Stimulated activated CD4-positive, alpha-beta T cell treated with anti-CD3 and anti-CD28 coated beads, Interleukin-2, amount 100 ng/mL, for 4 hours (primary cell): ENCODE measurements around the gene NR1H2.
"Not testable (repeated sequence)": the region's sequence is repeated elsewhere in the genome, so short reads cannot be mapped to it uniquely, and the experiment has no call there.

Experiments
- DNase-seq: peaks from one replicate; pipeline ENCODE4 v3.0.0-alpha.2; 2020; ENCODE audit warnings: low read depth

Gene NR1H2

DNA sequence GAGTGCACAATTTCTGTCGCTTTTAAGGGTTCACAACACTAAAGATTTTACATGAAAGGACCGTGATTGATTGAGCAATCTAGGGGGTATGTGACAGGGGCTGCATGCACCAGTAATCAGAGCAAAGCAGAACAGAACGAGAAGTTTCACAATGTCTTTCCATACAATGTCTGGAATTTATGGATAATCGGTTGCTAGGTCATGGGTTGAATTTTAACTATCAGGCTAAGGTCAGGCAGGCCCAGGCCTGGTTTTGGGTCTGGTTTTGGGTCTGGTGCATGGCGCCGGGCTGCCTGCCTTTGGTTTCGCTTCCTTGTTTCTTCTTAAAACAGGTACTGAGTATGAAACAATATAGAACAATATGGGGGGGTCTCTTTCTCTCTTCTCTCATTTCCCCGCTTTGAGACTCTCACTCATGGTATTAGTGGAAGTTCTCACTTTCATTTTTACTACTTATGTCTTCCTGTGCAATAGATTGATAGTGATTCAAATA lies 29.1 kb upstream of the NR1H2 start:
- not testable (repeated sequence) for DNase-seq

DNA sequence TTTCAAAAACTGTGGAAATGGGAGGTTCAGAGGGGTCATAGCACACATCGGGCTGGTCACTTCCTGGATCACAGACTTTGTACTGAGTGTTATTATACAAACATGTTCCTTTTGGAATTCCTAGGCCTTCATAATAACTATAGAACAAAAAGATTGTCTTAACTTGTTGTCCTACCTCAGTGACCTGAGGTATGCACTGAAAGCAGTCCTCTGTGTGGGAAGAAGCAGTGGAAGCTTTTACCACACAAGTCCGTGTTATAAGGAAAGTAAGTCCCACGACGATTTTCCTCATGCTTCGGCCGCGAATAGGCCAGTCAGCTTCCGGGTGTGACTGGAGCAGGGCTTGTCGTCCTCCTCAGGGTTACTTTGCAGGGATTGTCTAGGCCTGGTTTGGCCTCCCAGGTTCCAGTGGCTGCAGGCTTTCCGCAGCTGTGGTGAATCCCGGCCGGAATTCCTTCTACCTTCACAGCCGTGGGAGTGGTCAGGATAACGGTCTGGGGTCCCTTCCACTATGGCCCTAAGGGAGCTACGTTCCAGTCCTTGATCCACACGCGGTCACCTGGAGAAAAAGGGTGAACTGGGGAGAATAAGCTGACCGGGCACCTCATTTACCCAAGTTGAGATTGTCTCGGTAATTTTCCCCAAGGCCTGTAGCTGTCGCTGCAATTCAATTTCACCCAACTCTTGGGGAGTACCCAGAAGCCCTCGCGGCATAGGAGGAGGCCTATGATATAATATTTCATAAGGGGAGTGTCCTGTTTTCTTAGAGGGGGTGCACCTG lies 26.8 kb upstream of the NR1H2 start:
- DNase-seq = no peak

DNA sequence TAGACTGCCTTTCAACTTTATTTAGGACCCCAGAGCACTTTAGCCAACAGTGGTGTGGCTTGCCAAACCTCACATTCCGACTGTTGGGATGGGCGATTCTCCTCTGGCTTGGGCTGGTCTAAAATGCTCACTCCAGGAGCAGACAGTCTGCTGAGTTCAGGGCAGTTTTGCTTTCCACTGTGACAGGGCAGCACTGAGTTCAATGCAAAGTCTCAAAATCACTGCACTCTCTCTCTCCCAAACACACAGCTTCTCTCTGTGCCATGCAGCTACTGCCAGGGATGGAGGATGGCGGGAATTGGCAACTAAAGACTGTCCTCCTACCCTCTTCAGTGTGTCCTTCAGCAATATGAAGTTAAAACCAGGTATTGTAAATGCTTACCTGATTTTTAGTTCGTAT lies 24.0 kb upstream of the NR1H2 start:
- DNase-seq = no peak

DNA sequence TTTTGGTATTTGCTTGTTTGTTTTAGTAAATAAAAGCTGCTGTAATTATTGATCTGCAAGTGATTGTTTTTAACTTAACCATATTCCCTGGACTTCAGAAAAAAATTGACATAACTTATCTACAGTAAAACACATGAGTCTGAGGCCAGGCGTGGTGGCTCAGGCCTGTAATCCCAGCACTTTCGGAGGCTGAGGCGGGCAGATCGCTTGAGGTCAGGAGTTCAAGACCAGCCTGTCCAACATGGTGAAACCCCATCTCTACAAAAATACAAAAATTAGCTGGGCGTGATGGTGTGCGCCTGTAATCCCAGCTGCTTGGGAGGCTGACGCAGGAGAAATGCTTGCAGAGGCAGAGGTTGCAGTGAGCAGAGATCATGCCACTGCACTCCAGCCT lies 22.8 kb upstream of the NR1H2 start:
- DNase-seq = not testable (repeated sequence)

DNA sequence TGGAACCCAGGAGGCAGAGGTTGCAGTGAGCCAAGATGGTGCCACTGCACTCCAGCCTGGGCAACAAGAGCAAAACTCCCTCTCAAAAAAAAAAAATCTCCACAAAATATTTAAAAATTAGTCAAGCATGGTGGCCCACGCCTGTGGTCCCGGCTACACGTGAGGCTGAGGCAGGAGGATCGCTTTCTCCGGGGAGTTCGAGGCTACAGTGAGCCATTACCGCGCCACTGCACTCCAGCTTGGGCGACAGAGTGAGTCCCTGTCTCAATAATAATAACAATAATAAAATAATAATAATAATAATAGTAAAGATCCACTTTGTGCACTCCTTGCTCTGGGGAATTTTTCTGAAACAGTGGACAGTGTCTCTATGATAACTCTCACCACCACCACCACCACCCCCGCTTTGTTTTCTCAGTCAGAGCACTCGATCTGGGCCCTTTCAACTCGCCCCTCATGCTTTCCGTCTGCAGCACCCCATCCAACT lies 19.5 kb upstream of the NR1H2 start:
- no peak for DNase-seq

DNA sequence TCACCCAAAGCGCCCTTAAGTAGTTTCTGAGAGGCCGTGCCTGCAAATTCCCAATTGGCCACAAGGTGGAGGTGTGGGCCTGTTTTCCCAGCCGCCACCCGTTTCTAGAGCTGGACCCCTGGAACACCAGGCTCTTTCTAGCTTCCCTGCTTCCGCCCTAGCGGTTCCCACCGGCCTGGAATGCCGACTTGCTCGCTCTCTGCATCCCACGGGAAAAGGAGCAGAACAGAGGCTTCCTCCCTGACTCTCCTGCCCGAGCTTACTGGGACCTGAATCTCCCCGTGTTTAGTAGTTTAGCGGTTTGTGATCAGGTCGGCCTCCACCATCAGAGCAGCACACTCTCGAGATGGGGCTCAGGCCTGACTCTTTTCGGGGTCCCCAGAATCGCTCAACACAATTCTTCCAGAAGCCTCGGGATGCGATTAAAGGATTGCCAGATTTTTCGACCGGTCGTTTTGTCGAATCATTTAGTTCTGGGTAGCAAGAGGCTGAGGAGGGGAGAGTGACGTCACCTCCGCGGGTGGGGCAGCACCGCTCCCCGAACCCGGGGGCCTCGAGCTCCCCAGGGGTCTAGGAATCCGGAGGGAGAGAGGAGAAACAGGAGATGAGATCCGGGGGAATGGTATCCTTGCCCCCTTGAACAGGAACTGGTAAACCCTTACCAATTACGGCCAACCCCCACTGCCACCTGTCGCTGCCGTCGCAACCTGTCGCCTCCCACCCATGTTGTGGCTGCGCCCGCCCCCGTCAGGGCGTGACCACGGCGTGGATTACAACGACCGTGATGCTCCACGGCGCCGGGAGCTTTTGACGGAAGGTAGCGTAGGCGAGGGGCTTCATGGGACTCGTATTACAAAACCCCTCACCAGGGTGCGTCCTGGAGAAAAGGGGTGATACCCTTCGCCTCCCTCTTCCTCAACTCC lies 18.8 kb upstream of the NR1H2 start:
- DNase-seq = peak; percentile 90

DNA sequence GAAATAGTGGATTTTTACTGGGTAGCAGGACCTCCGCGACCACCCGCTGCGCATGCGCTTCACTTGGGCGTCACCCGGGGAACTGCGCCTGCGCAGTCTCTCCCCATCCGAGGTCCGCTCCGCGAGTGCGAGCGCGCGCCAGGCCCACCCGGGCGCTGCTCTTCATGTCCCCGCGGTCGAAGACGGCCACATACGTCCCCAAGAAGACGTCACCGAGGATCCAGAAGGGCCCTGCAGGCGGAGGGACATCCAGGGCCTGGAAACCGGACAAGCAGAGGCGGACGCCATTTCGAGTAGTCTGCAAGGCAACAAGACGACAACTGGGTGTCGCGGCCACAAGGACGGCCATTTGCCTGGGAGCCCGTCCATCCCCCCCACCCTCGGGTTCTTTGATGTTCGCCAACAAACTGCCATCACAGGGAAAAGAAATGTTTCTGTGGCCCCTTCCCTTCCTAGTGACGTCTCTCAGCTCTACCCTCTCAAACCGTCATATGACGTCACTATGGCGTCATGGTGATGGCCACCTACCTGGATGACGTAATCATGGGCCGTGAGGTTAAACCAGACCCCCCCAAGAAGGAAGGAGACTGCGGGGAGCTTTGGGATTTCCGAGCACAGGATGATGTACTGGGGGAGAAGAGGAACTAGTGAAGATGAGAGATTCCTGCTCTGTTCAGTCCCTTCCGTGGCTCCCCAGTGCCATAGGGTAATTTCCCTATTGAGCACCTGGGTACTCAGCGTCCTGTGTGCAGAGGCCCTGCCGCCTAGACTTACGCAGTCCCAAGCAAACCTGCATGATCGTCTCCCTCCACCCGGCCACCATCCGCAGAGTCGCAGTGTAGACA lies 17.6 kb upstream of the NR1H2 start:
- peak; percentile 71 for DNase-seq

DNA sequence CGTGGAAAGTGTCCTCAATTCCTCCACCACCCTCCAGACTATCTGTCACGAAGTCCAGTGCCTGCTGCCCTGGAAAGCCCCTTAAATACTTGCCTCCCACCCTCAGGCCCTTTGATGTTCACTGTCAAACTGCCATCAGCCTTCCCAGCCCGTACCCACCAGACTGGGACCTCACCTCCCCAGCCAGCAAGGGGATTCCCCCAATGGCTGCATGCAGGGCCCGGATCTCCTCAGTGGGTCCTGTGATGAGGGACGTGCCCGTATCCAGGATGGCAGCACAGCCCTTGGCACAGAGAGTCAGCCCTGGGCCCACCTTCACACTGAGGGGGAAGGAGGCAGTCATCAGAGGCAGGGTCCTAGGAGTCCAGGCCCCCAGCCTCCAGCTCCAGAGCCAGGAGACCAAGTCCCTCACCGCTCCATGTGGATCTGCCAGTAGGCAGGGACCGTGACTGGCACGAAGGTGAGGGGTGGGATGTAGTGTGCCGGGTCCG lies 16.9 kb upstream of the NR1H2 start:
- DNase-seq = no peak

DNA sequence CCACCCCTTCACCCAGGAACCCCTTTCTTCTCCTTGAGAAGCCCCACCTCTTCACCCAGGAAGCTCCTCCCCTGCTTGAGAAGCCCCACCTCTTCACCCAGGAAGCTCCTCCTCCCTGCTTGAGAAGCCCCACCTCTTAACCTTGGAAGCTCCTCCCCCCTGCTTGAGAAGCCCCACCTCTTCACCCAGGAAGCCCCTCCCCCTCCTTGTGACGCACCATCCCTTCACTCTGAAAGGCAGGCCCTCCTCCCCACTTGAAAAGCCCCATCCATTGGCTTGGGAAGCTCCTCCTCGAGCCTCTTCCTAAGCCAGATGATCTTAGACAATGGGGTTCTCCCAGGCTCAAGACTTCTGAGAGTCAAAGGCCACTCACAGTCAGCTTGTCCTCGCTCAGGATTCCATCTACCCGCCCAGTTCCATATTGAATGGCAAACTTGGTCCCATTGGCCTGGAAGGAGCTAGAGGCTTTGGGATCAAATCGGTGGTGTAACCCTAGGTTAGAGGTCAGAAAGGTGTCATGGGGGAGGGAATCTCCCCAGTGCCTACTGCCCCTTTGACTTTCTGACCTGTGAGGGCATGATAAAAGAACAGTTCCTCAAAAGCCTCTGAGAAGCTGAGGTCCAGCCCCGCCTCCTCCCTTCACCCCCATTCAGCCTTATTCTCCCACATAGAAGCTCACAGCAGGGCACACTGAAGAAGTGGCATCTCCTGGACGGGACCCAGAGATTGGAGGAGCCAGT lies 14.8 kb upstream of the NR1H2 start:
- DNase-seq = no peak

DNA sequence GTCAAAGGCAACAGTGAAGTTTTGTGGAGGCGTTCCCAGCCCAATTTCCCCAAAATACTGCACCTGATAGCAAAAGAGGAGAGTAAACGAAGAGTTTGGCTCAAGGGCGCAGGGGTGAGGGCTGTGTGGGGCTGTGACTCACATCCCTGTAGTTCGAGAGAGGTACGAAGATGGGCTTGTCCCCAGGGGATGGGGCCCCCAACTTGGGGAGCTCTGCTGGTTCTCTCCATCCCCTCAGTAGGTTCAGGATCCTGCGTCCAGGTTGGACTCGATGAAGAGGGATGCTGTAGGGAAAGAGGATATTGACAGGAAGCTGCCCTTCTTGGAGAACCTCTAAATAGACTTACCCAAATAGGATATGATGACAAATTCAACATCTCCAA lies 14.2 kb upstream of the NR1H2 start:
- DNase-seq = no peak

DNA sequence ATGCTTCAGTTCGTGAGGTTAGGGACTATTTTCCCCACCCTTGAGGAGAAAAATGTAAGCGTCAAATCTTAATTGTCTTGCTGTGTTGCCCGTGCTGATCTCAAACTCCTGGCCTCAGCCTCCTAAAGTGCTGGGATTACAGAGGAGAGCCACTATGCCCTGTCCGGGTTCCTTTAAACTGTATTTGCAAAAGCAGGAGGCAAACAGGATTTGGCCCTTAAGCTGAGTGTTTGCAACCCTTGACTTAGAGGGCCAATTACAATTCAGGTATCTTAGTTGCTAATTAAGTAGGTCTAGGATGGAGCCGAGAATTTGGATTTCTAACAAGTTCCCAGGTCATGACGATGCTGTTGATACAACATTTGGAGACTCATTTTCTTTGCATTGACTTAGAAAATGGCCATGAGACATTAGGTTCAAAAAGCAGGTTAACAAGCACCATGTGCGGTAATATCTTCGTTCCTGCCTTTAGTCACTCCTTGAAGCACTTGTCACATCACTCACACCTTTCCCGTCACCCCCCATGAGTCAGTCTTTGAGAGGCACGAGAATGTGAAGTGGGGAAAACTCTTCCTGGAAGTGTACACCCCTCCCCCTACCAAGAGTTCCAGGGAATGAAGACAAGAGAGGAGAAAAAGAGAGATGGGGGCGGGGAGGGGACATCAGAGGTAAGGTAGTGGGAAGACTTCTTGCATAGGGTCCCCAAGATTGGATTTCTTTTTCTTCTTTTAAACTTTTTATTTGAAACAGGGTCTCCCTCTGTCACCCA lies 13.4 kb upstream of the NR1H2 start:
- DNase-seq = no peak

DNA sequence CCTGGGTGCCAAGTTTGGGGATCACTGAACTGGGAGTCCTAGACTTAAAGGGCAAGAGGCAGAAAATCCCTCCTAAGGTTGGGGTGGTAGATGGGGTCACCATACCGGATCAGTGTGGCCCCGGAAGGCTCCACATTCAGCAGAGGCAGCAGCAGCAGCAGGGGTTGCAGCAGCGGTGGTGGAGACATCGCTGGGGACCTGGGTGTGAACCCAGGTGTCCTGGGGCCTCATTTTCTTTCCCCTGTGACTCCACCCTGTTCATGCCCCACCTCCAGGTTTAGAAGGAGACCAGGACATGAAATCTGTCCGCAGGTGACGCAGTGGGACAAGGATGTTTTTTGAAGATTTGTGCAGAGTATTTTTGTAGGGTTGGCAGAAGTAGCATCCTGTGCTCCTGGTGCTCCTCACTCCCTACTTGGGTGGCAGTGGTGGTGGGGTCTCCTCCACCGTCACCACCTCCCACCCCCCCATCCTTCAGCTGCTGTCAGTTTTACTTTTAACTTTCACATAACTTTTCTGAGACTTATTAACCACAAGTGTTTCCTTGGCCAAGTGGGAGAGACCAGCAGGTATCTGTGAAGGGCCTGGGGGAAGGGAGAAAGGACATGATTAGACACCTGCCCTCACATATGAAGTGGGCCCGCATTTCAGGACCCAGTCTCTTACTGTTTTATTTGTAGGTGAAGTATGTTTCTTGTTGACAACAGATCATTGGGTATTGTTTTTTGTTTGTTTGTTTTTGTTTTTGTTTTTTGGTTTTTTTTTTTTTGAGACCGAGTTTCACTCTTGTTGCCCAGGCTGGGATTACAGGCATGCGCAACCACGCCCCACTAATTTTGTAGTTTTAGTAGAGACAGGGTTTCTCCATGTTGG lies 10.6 kb upstream of the NR1H2 start, which contains the start of gene NAPSA:
NAPSA (minus strand) TSS at position 206 of the 873 bp plus-strand sequence; CDS start at position 188, 18 bp downstream.
- DNase-seq = no peak

DNA sequence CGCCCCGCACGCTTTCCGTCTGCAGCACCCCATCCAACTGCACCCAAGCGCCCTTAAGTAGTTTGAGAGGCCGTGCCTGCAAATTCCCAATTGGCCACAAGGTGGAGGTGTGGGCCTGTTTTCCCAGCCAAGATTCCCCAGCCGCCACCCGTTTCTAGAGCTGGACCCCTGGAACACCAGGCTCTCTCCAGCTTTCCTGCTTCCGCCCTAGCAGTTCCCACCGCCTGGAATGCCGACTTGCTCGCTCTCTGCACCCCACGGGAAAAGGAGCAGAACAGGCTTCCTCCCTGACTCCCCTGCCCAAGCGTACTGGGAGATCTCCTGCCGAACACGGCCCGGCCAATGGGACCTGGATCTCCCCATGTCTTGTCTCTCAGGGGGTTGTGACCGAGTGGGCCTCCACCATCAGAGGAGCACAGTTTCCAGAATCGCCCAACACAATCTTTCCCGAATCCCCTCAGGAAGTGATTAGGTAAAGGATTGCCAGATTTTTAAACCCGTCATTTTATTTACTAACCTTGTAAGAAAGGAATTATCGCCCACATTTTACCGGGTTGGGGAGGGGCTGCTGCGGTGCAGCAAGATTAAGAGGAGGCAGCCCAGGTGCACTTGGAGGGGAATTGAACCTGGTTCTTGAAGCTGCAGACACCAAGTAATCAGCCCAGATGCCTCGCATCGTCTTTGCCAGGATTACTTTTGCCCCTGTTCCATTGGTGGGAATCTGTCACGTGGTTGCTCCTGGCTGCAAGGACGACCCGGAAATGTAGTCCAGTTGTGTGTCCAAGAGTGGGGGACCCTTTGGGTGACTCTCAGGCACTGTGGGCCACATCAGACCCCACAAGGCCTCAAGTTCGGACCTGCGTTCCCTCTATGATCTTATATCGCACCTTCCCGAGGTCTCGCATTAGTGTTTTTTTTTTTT lies 7.3 kb upstream of the NR1H2 start:
- DNase-seq = peak; percentile 61

DNA sequence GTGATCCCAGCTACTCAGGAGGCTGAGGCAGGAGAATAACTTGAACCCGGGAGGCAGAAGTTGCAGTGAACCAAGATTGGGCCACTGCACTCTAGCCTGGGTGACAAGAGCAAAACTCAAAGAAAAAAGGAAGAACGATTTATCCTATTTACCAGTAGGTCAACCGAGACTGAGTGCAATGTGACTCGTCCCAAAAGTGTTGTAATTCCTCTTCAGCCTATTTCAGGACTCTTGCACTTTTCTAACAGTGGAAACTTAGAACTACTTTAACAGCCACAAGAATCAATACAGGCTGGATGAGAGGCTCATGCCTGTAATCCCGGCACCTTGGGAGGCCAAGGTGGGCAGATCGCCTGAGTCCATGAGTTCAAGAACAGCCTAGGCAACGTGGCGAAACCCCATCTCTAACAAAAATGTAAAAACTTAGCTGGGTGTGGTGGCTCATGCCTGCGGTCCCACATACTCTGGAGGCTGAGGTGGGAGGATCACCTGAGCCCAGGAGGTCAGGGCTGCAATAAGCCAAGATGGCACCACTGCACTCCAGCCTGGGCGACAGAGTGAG lies 4.3 kb upstream of the NR1H2 start:
- DNase-seq = no peak

DNA sequence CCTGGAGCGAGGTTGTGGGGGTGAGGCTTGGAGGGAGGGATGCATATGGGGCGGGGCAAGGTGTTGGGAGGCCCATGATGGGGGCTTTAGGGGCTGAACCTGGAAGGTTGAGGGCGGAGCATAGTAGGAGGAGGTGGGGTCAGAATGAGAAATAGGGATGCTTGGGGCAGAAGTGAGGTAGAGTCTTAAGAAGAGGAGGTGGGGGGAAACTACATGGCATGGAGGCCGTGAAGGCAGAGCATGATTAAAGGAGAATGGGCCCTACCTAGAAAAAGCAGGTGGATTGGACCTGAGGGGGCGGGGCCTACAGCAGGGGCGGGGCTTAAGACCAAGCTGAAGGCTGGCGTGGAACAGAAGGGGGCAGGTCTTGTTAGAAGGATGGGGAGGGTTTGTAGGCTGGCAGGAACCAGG lies 799 bp downstream of the NR1H2 start:
- DNase-seq = peak; percentile 37

DNA sequence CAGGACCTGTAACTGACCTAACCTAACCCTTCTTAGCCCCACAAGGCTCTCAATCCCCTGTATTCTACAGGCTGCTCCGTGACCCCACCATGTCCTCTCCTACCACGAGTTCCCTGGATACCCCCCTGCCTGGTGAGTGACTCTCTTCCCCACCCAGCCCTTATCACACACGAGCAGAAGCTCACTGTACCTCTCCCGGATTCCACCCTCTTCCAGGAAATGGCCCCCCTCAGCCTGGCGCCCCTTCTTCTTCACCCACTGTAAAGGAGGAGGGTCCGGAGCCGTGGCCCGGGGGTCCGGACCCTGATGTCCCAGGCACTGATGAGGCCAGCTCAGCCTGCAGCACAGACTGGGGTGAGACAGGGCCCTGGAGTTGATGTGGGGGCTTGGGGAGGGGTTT lies 1.3 kb downstream of the NR1H2 start:
- DNase-seq = no peak

DNA sequence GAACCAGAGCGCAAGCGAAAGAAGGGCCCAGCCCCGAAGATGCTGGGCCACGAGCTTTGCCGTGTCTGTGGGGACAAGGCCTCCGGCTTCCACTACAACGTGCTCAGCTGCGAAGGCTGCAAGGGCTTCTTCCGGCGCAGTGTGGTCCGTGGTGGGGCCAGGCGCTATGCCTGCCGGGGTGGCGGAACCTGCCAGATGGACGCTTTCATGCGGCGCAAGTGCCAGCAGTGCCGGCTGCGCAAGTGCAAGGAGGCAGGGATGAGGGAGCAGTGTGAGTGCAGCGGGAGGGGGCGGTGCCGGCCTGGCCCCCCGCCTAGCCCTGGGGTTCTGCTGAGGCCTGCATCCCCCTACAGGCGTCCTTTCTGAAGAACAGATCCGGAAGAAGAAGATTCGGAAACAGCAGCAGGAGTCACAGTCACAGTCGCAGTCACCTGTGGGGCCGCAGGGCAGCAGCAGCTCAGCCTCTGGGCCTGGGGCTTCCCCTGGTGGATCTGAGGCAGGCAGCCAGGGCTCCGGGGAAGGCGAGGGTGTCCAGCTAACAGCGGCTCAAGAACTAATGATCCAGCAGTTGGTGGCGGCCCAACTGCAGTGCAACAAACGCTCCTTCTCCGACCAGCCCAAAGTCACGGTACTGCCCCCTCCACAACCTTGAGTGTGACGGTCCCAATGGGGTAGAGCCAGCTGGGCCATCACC lies 2.1 kb downstream of the NR1H2 start:
- DNase-seq = no peak
